Esophagus muscularis mucosa (tissue), 4 donors: ENCODE data around the gene RHD.
"Not testable (repeated sequence)": the region's sequence is repeated elsewhere in the genome, so short reads cannot be mapped to it uniquely, and the experiment has no call there.

Source experiments
- EP300 ChIP-seq: sonication (generic); formaldehyde crosslinking; IDR thresholded peaks from one replicate; pipeline ENCODE4 v1.6.1; 2017; ENCODE audit warnings: antibody characterized with exemption
- POLR2AphosphoS5 ChIP-seq, 2 donors: sonication (generic); formaldehyde crosslinking; IDR thresholded peaks; one replicate each; pipeline ENCODE4 v1.6.1; 2017; ENCODE audit warnings: antibody characterized with exemption in 2 of 2
- TF ChIP-seq, protein P1 (sequence below), 3 experiments: fragments of 200-600 bp in 2 of 3; fragments of 450-650 bp in 1 of 3; sonication (generic) in 2 of 3; IDR thresholded peaks; one replicate each; pipeline ENCODE4 v1.5.1; 2017 to 2019; ENCODE audit warnings: antibody characterized with exemption in 3 of 3, mild to moderate bottlenecking in 2 of 3, moderate library complexity in 1 of 3

- TF ChIP-seq, protein P1, sequence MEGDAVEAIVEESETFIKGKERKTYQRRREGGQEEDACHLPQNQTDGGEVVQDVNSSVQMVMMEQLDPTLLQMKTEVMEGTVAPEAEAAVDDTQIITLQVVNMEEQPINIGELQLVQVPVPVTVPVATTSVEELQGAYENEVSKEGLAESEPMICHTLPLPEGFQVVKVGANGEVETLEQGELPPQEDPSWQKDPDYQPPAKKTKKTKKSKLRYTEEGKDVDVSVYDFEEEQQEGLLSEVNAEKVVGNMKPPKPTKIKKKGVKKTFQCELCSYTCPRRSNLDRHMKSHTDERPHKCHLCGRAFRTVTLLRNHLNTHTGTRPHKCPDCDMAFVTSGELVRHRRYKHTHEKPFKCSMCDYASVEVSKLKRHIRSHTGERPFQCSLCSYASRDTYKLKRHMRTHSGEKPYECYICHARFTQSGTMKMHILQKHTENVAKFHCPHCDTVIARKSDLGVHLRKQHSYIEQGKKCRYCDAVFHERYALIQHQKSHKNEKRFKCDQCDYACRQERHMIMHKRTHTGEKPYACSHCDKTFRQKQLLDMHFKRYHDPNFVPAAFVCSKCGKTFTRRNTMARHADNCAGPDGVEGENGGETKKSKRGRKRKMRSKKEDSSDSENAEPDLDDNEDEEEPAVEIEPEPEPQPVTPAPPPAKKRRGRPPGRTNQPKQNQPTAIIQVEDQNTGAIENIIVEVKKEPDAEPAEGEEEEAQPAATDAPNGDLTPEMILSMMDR (IDR thresholded peaks at IDR 0.05): not testable (repeated sequence)
- TF ChIP-seq EP300; POLR2AphosphoS5 (IDR thresholded peaks at IDR 0.05): not testable (repeated sequence)
These were observed 99.4 kb downstream of the RHD start for GRCh38 chr1:25371757-25372156.
